ENCODE measurements around the gene HDLBP. TPM values are rescaled to one million over a fixed set of nuclear protein-coding genes. Genes with fewer than 3 reads are reported as not detected.

HDLBP gene
- total RNA-seq, 1 donor from 2014 or later = 300 TPM

DNA sequence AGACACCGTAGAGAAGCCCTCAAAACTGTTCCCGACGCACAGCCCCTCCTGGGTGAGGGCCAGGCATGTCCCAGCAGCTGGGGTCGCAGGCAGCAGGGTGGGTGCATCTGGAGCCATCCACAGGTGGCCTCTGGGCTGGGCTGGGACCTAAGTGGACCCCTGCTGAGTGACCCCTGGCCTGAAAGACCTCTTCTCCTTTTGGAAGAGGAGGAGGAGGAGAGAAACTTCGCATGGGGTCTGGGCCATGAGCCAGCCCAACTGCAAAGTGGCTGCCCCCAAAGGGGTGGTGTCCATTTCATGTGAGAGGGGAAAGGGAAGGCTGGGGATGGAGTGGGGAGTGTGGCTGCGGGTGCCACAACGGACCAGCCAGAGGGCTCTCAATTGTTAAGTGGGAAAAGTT lies 101.9 kb downstream of the HDLBP start:
- Histone ChIP-seq H3K4me3 (no peak overlapping the region), H3K9me3 (no peaks in the 10 kb centered on the region), H3K27me3 (no peaks in the 10 kb centered on the region), H3K27ac (no peak overlapping the region), H3K4me1 (peaks cover 3% of the 10 kb centered on the region), H3K36me3 (no peaks in the 10 kb centered on the region)
- DNase-seq (ENCODE audit: extremely low spot score in 2 of 2) = no peak
- no peak for TF ChIP-seq POLR2AphosphoS5 (IDR thresholded peaks at IDR 0.05; ENCODE audit: insufficient read depth in 1 of 2, low read depth in 1 of 2)
- TF ChIP-seq, protein P1, sequence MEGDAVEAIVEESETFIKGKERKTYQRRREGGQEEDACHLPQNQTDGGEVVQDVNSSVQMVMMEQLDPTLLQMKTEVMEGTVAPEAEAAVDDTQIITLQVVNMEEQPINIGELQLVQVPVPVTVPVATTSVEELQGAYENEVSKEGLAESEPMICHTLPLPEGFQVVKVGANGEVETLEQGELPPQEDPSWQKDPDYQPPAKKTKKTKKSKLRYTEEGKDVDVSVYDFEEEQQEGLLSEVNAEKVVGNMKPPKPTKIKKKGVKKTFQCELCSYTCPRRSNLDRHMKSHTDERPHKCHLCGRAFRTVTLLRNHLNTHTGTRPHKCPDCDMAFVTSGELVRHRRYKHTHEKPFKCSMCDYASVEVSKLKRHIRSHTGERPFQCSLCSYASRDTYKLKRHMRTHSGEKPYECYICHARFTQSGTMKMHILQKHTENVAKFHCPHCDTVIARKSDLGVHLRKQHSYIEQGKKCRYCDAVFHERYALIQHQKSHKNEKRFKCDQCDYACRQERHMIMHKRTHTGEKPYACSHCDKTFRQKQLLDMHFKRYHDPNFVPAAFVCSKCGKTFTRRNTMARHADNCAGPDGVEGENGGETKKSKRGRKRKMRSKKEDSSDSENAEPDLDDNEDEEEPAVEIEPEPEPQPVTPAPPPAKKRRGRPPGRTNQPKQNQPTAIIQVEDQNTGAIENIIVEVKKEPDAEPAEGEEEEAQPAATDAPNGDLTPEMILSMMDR (IDR thresholded peaks at IDR 0.05) = no peak
- TF ChIP-seq POLR2A (IDR thresholded peaks at IDR 0.05) = no peak
- intact Hi-C loops (cut with DNase I) = loop anchor here (10.0 kb wide), 1 partner anchor 109 kb away; the partner anchor contains the start of gene MTERF4

DNA sequence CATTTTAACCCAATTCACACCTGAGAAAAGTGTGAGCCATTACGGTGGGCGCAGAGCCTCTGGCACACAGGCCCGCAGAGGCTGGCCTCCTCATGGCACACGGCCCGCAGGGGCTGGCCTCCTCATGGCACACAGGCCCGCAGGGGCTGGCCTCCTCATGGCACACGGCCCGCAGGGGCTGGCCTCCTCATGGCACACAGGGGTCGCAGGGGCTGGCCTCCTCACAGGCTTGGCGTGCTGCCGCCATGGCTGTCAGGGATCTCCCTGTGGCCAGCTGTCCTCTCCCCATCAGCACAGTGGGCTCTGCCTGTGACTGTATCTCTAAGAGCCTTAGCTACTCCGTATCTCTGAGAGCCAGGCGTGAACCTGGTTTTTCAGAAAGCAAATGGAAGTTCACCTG lies 102.4 kb downstream of the HDLBP start:
- Histone ChIP-seq H3K27me3 (no peaks in the 10 kb centered on the region), H3K9me3 (no peaks in the 10 kb centered on the region), H3K27ac (no peak overlapping the region), H3K4me1 (no peaks in the 10 kb centered on the region), H3K4me3 (no peak overlapping the region), H3K36me3 (no peaks in the 10 kb centered on the region)
- TF ChIP-seq, protein P1 (IDR thresholded peaks at IDR 0.05) = no peak
- TF ChIP-seq POLR2A (IDR thresholded peaks at IDR 0.05) (no peak), POLR2AphosphoS5 (IDR thresholded peaks at IDR 0.05; ENCODE audit: insufficient read depth in 1 of 2, low read depth in 1 of 2) (no peak)
- intact Hi-C loops (cut with DNase I) = loop anchor here (10.0 kb wide), 1 partner anchor 108 kb away; the partner anchor contains the start of gene MTERF4
- no peak for DNase-seq (ENCODE audit: extremely low spot score in 2 of 2)

DNA sequence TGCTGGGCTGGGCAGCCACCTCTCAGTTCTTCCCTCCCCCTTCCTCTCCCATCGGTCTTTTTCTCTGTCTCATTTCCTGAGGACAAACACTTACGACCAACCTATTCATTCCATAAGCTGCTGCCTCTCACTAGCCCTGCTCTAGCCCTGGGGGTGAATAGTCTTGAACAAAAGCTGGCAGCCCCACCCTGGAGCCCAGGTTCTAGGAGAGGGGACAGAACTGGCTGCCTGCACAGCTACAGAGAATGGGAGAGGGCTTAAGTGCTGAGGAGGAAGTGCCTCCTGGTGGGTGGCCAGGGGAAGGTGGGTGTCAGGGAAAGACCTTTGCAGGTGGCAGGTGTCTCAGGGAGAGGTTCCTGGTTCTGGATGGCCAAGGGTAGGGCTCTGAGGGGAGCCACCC lies 104.2 kb downstream of the HDLBP start:
- DNase-seq (ENCODE audit: extremely low spot score in 2 of 2) = no peak
- H3K9me3 ChIP-seq = no peaks in the 10 kb centered on the region

DNA sequence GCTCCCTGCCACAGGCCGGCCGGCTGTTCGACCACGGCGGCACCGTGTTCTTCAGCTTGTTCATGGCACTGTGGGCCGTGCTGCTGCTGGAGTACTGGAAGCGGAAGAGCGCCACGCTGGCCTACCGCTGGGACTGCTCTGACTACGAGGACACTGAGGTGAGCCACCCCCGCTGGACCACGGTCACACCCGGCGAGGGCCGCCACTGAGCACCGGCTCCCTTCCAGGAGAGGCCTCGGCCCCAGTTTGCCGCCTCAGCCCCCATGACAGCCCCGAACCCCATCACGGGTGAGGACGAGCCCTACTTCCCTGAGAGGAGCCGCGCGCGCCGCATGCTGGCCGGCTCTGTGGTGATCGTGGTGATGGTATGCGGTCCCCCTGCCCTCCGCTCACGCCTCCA lies 106.2 kb downstream of the HDLBP start:
- DNase-seq (ENCODE audit: extremely low spot score in 2 of 2) = no peak
- TF ChIP-seq, protein P1 (IDR thresholded peaks at IDR 0.05) = no peak
- TF ChIP-seq POLR2AphosphoS5 (IDR thresholded peaks at IDR 0.05; ENCODE audit: insufficient read depth in 1 of 2, low read depth in 1 of 2) (no peak), POLR2A (IDR thresholded peaks at IDR 0.05) (no peak)
- intact Hi-C loops (cut with DNase I) = no loop called here
- no peaks in the 10 kb centered on the region for H3K4me1 ChIP-seq
- no peaks in the 10 kb centered on the region for H3K36me3 ChIP-seq
- no peak overlapping the region for H3K4me3 ChIP-seq
- H3K27me3 ChIP-seq = no peaks in the 10 kb centered on the region
- H3K27ac ChIP-seq = no peak overlapping the region
- H3K9me3 ChIP-seq = no peaks in the 10 kb centered on the region

More for the DNA sequence above, 104.2 kb downstream of the HDLBP start:
- intact Hi-C loops (cut with DNase I) = loop anchor here (10.0 kb wide), 1 partner anchor 106 kb away; the partner anchor contains the start of gene MTERF4
- Histone ChIP-seq H3K36me3 (no peaks in the 10 kb centered on the region), H3K27ac (no peak overlapping the region), H3K27me3 (no peaks in the 10 kb centered on the region), H3K4me1 (no peaks in the 10 kb centered on the region), H3K4me3 (no peak overlapping the region)
- TF ChIP-seq POLR2AphosphoS5 (IDR thresholded peaks at IDR 0.05; ENCODE audit: insufficient read depth in 1 of 2, low read depth in 1 of 2) = no peak
- no peak for TF ChIP-seq POLR2A (IDR thresholded peaks at IDR 0.05)
- TF ChIP-seq, protein P1 (IDR thresholded peaks at IDR 0.05) = no peak

DNA sequence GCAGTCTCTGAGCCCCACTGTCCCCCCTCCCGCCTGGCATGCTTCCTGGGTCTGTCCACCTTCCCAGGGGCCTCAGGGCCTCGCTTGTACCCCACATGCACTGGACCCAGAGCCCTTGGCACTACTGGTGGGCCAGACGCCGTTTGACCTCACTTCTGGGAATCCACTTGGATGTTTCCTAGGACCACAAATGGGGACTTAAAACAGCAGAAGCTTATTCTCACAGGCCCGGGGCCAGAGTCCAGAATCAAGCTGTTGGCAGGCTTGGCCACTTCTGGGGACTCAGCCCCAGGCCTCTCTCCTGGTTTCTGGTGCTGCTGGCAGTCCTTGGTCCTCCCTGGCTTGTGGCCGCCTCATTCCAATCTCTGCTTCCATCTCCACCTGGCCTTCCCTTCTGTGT lies 107.4 kb downstream of the HDLBP start:
- no peak overlapping the region for H3K27ac ChIP-seq
- H3K9me3 ChIP-seq = no peaks in the 10 kb centered on the region
- no peaks in the 10 kb centered on the region for H3K36me3 ChIP-seq
- H3K27me3 ChIP-seq = no peaks in the 10 kb centered on the region
- intact Hi-C loops (cut with DNase I) = no loop called here
- TF ChIP-seq POLR2AphosphoS5 (IDR thresholded peaks at IDR 0.05; ENCODE audit: insufficient read depth in 1 of 2, low read depth in 1 of 2) (no peak), POLR2A (IDR thresholded peaks at IDR 0.05) (no peak)
- TF ChIP-seq, protein P1 (IDR thresholded peaks at IDR 0.05) = no peak
- no peak for DNase-seq (ENCODE audit: extremely low spot score in 2 of 2)
- H3K4me3 ChIP-seq = no peak overlapping the region
- no peaks in the 10 kb centered on the region for H3K4me1 ChIP-seq
